Measurements from ENCODE around the gene GPR158.

- TF ChIP-seq ASH2L (IDR thresholded peaks at IDR 0.05; ENCODE audit: low read length): no peak
- no peak for TF ChIP-seq CTCF (IDR thresholded peaks at IDR 0.05; ENCODE audit: control extremely low read depth in 1 of 3, insufficient read depth in 1 of 3, low read depth in 1 of 3, low read length in 3 of 3)
- no peak for TF ChIP-seq USF2 (IDR thresholded peaks at IDR 0.05; ENCODE audit: low read length)
- no peak for TF ChIP-seq GABPA (IDR thresholded peaks at IDR 0.05; ENCODE audit: borderline replicate concordance, insufficient read depth, low read length)
- TF ChIP-seq BACH1 (IDR thresholded peaks at IDR 0.05; ENCODE audit: low read length): no peak
- no peak for TF ChIP-seq RNF2 (IDR thresholded peaks at IDR 0.05; ENCODE audit: borderline replicate concordance, low read depth, low read length, missing control alignments, poor library complexity, severe bottlenecking)
- TF ChIP-seq MAFK (IDR thresholded peaks at IDR 0.05; ENCODE audit: low read depth, low read length): no peak
- no peak for TF ChIP-seq POLR2A (IDR thresholded peaks at IDR 0.05; ENCODE audit: control extremely low read depth in 1 of 2, low read depth in 2 of 2, low read length in 2 of 2)
- no peak for TF ChIP-seq TCF12 (IDR thresholded peaks at IDR 0.05; ENCODE audit: low read depth, low read length)
- TF ChIP-seq KDM1A (IDR thresholded peaks at IDR 0.05; ENCODE audit: borderline replicate concordance, low read length): no peak
- TF ChIP-seq EZH2 (IDR thresholded peaks at IDR 0.05; ENCODE audit: low read depth, low read length, severe bottlenecking): no peak
- TF ChIP-seq SP2 (IDR thresholded peaks at IDR 0.05; ENCODE audit: low read length): no peak
Observed at GRCh38 chr10:25170627-25171026, 4.2 kb upstream of the GPR158 start.
